ENCODE data around the gene SPDYE1. TPM values are rescaled to one million over a fixed set of nuclear protein-coding genes. Genes with fewer than 3 reads are reported as not detected.
"Not testable (repeated sequence)": the region's sequence is repeated elsewhere in the genome, so short reads cannot be mapped to it uniquely, and the experiment has no call there.

The SPDYE1 gene
- total RNA-seq, 5 donors from 2014 or later (not counting 1 experiment from before 2014, with no cell fraction given): not detected

GRCh38 chr7:43990011-43990585, 7.6 kb upstream of the SPDYE1 start:
- H3K27me3 Mint-ChIP-seq; H3K36me3 Mint-ChIP-seq; H3K4me1 ChIP-seq (ENCODE audit: control insufficient read depth in 1 of 2, extremely low read depth in 1 of 2, insufficient read depth in 2 of 2, low read length in 2 of 2); H3K36me3 ChIP-seq (ENCODE audit: control insufficient read depth in 2 of 2, extremely low read depth in 1 of 2, insufficient read depth in 1 of 2, low read length in 1 of 2); H3K27me3 ChIP-seq (replicated peaks in 1 of 2; ENCODE audit: control insufficient read depth in 2 of 2, extremely low read depth in 1 of 2, insufficient read depth in 2 of 2, low read length in 1 of 2); ATAC-seq (replicated peaks in 1 of 4); DNase-seq; H3K4me3 ChIP-seq (ENCODE audit: control insufficient read depth in 1 of 2, extremely low read depth in 1 of 2, low read length in 1 of 2); H3K9me3 ChIP-seq; H3K4me1 Mint-ChIP-seq; CTCF ChIA-PET; H3K9me3 Mint-ChIP-seq; H3K27ac ChIP-seq (ENCODE audit: low read length); H3K4me3 Mint-ChIP-seq; POLR2A ChIA-PET; H3K27ac Mint-ChIP-seq: not testable (repeated sequence)
- 90% methylated on average over 6 of the region's 12 CpGs for WGBS (ENCODE audit: insufficient coverage)

GRCh38 chr7:43990829-43991228, 6.9 kb upstream of the SPDYE1 start:
- H3K4me1 ChIP-seq (ENCODE audit: control insufficient read depth in 1 of 2, extremely low read depth in 1 of 2, insufficient read depth in 2 of 2, low read length in 2 of 2); H3K27ac ChIP-seq (ENCODE audit: low read length); ATAC-seq (replicated peaks in 1 of 4); H3K36me3 ChIP-seq (ENCODE audit: control insufficient read depth in 2 of 2, extremely low read depth in 1 of 2, insufficient read depth in 1 of 2, low read length in 1 of 2); H3K9me3 ChIP-seq; CTCF ChIA-PET; H3K27me3 ChIP-seq (replicated peaks in 1 of 2; ENCODE audit: control insufficient read depth in 2 of 2, extremely low read depth in 1 of 2, insufficient read depth in 2 of 2, low read length in 1 of 2); H3K4me3 ChIP-seq (ENCODE audit: control insufficient read depth in 1 of 2, extremely low read depth in 1 of 2, low read length in 1 of 2); H3K4me3 Mint-ChIP-seq; H3K9me3 Mint-ChIP-seq; H3K4me1 Mint-ChIP-seq; H3K36me3 Mint-ChIP-seq; DNase-seq; H3K27me3 Mint-ChIP-seq; H3K27ac Mint-ChIP-seq; POLR2A ChIA-PET: not testable (repeated sequence)
- WGBS (ENCODE audit: insufficient coverage): no CpG with 5 or more reads among the region's 1 CpG

- POLR2A ChIA-PET; H3K27me3 Mint-ChIP-seq; H3K9me3 Mint-ChIP-seq; H3K27ac Mint-ChIP-seq; H3K36me3 ChIP-seq (ENCODE audit: control insufficient read depth in 2 of 2, extremely low read depth in 1 of 2, insufficient read depth in 1 of 2, low read length in 1 of 2); H3K9me3 ChIP-seq; H3K36me3 Mint-ChIP-seq; H3K4me3 ChIP-seq (ENCODE audit: control insufficient read depth in 1 of 2, extremely low read depth in 1 of 2, low read length in 1 of 2); H3K4me1 Mint-ChIP-seq; CTCF ChIA-PET; DNase-seq; H3K27ac ChIP-seq (ENCODE audit: low read length); H3K4me1 ChIP-seq (ENCODE audit: control insufficient read depth in 1 of 2, extremely low read depth in 1 of 2, insufficient read depth in 2 of 2, low read length in 2 of 2); H3K27me3 ChIP-seq (replicated peaks in 1 of 2; ENCODE audit: control insufficient read depth in 2 of 2, extremely low read depth in 1 of 2, insufficient read depth in 2 of 2, low read length in 1 of 2); ATAC-seq (replicated peaks in 1 of 4); H3K4me3 Mint-ChIP-seq: not testable (repeated sequence)
- WGBS (ENCODE audit: insufficient coverage): no CpG with 5 or more reads among the region's 7 CpGs
Measured at GRCh38 chr7:43992896-43993295, 4.8 kb upstream of the SPDYE1 start.

GRCh38 chr7:43994681-43995080, 3.0 kb upstream of the SPDYE1 start:
- POLR2A ChIA-PET: interaction anchor here in 1 of 2 donors (0.7 kb wide), 1 partner anchor 130 kb away, joined by 3 read pairs; no protein-coding TSS in a partner anchor

GRCh38 chr7:44012081-44012480, 14.4 kb downstream of the SPDYE1 start:
- H3K9me3 Mint-ChIP-seq; H3K4me1 ChIP-seq (ENCODE audit: control insufficient read depth in 1 of 2, extremely low read depth in 1 of 2, insufficient read depth in 2 of 2, low read length in 2 of 2); CTCF ChIA-PET; ATAC-seq (replicated peaks in 1 of 4); H3K27ac Mint-ChIP-seq; H3K27me3 Mint-ChIP-seq; H3K36me3 ChIP-seq (ENCODE audit: control insufficient read depth in 2 of 2, extremely low read depth in 1 of 2, insufficient read depth in 1 of 2, low read length in 1 of 2); H3K36me3 Mint-ChIP-seq; DNase-seq; H3K4me3 ChIP-seq (ENCODE audit: control insufficient read depth in 1 of 2, extremely low read depth in 1 of 2, low read length in 1 of 2); H3K9me3 ChIP-seq; H3K27ac ChIP-seq (ENCODE audit: low read length); H3K4me1 Mint-ChIP-seq; H3K4me3 Mint-ChIP-seq; POLR2A ChIA-PET; H3K27me3 ChIP-seq (replicated peaks in 1 of 2; ENCODE audit: control insufficient read depth in 2 of 2, extremely low read depth in 1 of 2, insufficient read depth in 2 of 2, low read length in 1 of 2): not testable (repeated sequence)
- WGBS (ENCODE audit: insufficient coverage): 95% methylated on average over 4 of the region's 8 CpGs

More at GRCh38 chr7:43994681-43995080, 3.0 kb upstream of the SPDYE1 start:
- H3K4me1 Mint-ChIP-seq; CTCF ChIA-PET; H3K36me3 Mint-ChIP-seq; DNase-seq; H3K27me3 Mint-ChIP-seq; H3K9me3 ChIP-seq; H3K4me3 ChIP-seq (ENCODE audit: control insufficient read depth in 1 of 2, extremely low read depth in 1 of 2, low read length in 1 of 2); H3K9me3 Mint-ChIP-seq; H3K36me3 ChIP-seq (ENCODE audit: control insufficient read depth in 2 of 2, extremely low read depth in 1 of 2, insufficient read depth in 1 of 2, low read length in 1 of 2); H3K4me3 Mint-ChIP-seq; ATAC-seq (replicated peaks in 1 of 4); H3K27me3 ChIP-seq (replicated peaks in 1 of 2; ENCODE audit: control insufficient read depth in 2 of 2, extremely low read depth in 1 of 2, insufficient read depth in 2 of 2, low read length in 1 of 2); H3K27ac ChIP-seq (ENCODE audit: low read length); H3K27ac Mint-ChIP-seq; H3K4me1 ChIP-seq (ENCODE audit: control insufficient read depth in 1 of 2, extremely low read depth in 1 of 2, insufficient read depth in 2 of 2, low read length in 2 of 2): not testable (repeated sequence)
- WGBS (ENCODE audit: insufficient coverage): no CpG with 5 or more reads among the region's 6 CpGs

GRCh38 chr7:44015090-44015489, 17.4 kb downstream of the SPDYE1 start:
- ATAC-seq (replicated peaks in 1 of 4); H3K27me3 Mint-ChIP-seq; H3K36me3 Mint-ChIP-seq; POLR2A ChIA-PET; CTCF ChIA-PET; H3K4me3 Mint-ChIP-seq; H3K9me3 Mint-ChIP-seq; DNase-seq; H3K27ac Mint-ChIP-seq; H3K27ac ChIP-seq (ENCODE audit: low read length); H3K4me3 ChIP-seq (ENCODE audit: control insufficient read depth in 1 of 2, extremely low read depth in 1 of 2, low read length in 1 of 2); H3K9me3 ChIP-seq; H3K27me3 ChIP-seq (replicated peaks in 1 of 2; ENCODE audit: control insufficient read depth in 2 of 2, extremely low read depth in 1 of 2, insufficient read depth in 2 of 2, low read length in 1 of 2); H3K36me3 ChIP-seq (ENCODE audit: control insufficient read depth in 2 of 2, extremely low read depth in 1 of 2, insufficient read depth in 1 of 2, low read length in 1 of 2): not testable (repeated sequence)
- peaks cover 2 to 21% of the 10 kb centered on the region in 2 experiments for H3K4me1 ChIP-seq (ENCODE audit: control insufficient read depth in 1 of 2, extremely low read depth in 1 of 2, insufficient read depth in 2 of 2, low read length in 2 of 2)
- 90% methylated on average over 2 of the region's 12 CpGs for WGBS (ENCODE audit: insufficient coverage)
- H3K4me1 Mint-ChIP-seq: peaks cover 7 to 15% (median 13%) of the 10 kb centered on the region in 3 donors

Data from T-cell (primary cell).